IMR-90 (cell line): Measurements from ENCODE around the gene NR4A1. TPM values are rescaled to one million over a fixed set of nuclear protein-coding genes. Genes with fewer than 3 reads are reported as not detected.

ENCODE experiments used
- ATAC-seq: fragments of 200-7000 bp; cut with Tn5 transposase; 2 replicates; pipeline ENCODE4 v1.9.1; 2020; ENCODE audit warnings: low read depth, mild to moderate bottlenecking, moderate library complexity
- BruUV-seq: library from RNA; stranded (reverse); fragments of 400-500 nt; replicated peaks from 2 replicates; lab custom pipeline; 2021; lab: Mats Ljungman, UMichigan
- CTCF ChIA-PET: fragments of 300-600 bp; formaldehyde crosslinking; extraction: SDS; loops from one replicate; lab custom pipeline; 2021; ENCODE audit warnings: antibody characterized with exemption; lab: Yijun Ruan, JAX
- POLR2A ChIA-PET: fragments of 300-600 bp; sonication (Branson Sonifier 250); formaldehyde crosslinking; loops from one replicate; lab custom pipeline; 2022; ENCODE audit warnings: antibody characterized with exemption; ENCODE audit not compliant: unreplicated experiment; lab: Charles Lee
- DNase-seq: peaks from one replicate; pipeline ENCODE4 v3.0.0; 2013
- H2AFZ ChIP-seq: replicated peaks from 2 replicates; pipeline ENCODE3; 2013; ENCODE audit warnings: low read length, mild to moderate bottlenecking; ENCODE audit not compliant: poor library complexity
- H2AK5ac ChIP-seq: 2 replicates; pipeline ENCODE4 v1.6.1; 2013; ENCODE audit warnings: low read depth, low read length, inconsistent platforms
- H2AK9ac ChIP-seq: replicated peaks from 2 replicates; pipeline ENCODE3; 2013; ENCODE audit warnings: mild to moderate bottlenecking, low read depth, low read length, moderate library complexity; ENCODE audit not compliant: poor library complexity
- H2BK120ac ChIP-seq: 2 replicates; pipeline ENCODE4 v1.6.1; 2013; ENCODE audit warnings: low read depth, low read length, inconsistent platforms
- H2BK15ac ChIP-seq: 3 replicates; pipeline ENCODE4 v1.6.1; 2013; ENCODE audit warnings: low read depth, low read length, inconsistent platforms
- H2BK20ac ChIP-seq: 2 replicates; pipeline ENCODE4 v1.6.1; 2013; ENCODE audit warnings: low read depth, mild to moderate bottlenecking, inconsistent platforms, low read length, moderate library complexity
- H2BK5ac ChIP-seq: 2 replicates; pipeline ENCODE4 v1.6.1; 2013; ENCODE audit warnings: mild to moderate bottlenecking, low read depth, low read length, inconsistent platforms; ENCODE audit not compliant: poor library complexity, severe bottlenecking
- H3K14ac ChIP-seq: replicated peaks from 2 replicates; pipeline ENCODE4 v1.6.1; 2013; ENCODE audit warnings: low read depth, low read length, inconsistent platforms
- H3K18ac ChIP-seq: 2 replicates; pipeline ENCODE4 v1.6.1; 2013; ENCODE audit warnings: low read depth, low read length, control low read depth
- H3K23ac ChIP-seq: 2 replicates; pipeline ENCODE4 v1.6.1; 2013; ENCODE audit warnings: low read depth, low read length, inconsistent platforms
- H3K27ac ChIP-seq: 2 replicates; pipeline ENCODE4 v1.5.1; 2013; ENCODE audit warnings: mild to moderate bottlenecking, control low read depth, low read length; ENCODE audit not compliant: insufficient read depth
- H3K27me3 ChIP-seq: 2 replicates; pipeline ENCODE4 v1.6.1; 2013; ENCODE audit warnings: low read length; ENCODE audit not compliant: control insufficient read depth, insufficient read depth
- H3K36me3 ChIP-seq: 2 replicates; pipeline ENCODE4 v1.6.1; 2013; ENCODE audit warnings: low read length, mixed read lengths; ENCODE audit not compliant: control insufficient read depth, insufficient read depth
- H3K4ac ChIP-seq: 2 replicates; pipeline ENCODE4 v1.6.1; 2013; ENCODE audit warnings: low read depth, low read length, inconsistent platforms
- H3K4me1 ChIP-seq: 2 replicates; pipeline ENCODE4 v1.6.1; 2013; ENCODE audit warnings: low read length, mixed read lengths; ENCODE audit not compliant: control insufficient read depth, insufficient read depth
- H3K4me2 ChIP-seq: 2 replicates; pipeline ENCODE4 v1.6.1; 2013; ENCODE audit warnings: low read depth, mild to moderate bottlenecking, control low read depth, low read length, moderate library complexity
- H3K4me3 ChIP-seq: 2 replicates; pipeline ENCODE4 v1.5.1; 2013; ENCODE audit warnings: low read depth, mild to moderate bottlenecking, control low read depth, low read length, moderate library complexity; ENCODE audit not compliant: insufficient read depth
- H3K56ac ChIP-seq: 2 replicates; pipeline ENCODE4 v1.6.1; 2013; ENCODE audit warnings: low read length, inconsistent platforms; ENCODE audit not compliant: insufficient read depth; ENCODE audit errors: extremely low read depth
- H3K79me1 ChIP-seq, 2 experiments: 2 replicates each; pipeline ENCODE4 v1.6.1; 2013; ENCODE audit warnings: low read length in 2 of 2, inconsistent platforms in 1 of 2, low read depth in 1 of 2
- H3K9ac ChIP-seq: 2 replicates; pipeline ENCODE4 v1.6.1; 2013; ENCODE audit warnings: low read depth, low read length, control low read depth
- H3K9me1 ChIP-seq: 2 replicates; pipeline ENCODE4 v1.6.1; 2013; ENCODE audit warnings: low read length, inconsistent platforms; ENCODE audit not compliant: insufficient read depth
- H3K9me3 ChIP-seq: 2 replicates; pipeline ENCODE4 v1.6.1; 2013; ENCODE audit warnings: low read length; ENCODE audit not compliant: control insufficient read depth, insufficient read depth
- H4K20me1 ChIP-seq: 2 replicates; pipeline ENCODE4 v1.6.1; 2013; ENCODE audit warnings: low read length, inconsistent platforms; ENCODE audit not compliant: insufficient read depth
- H4K5ac ChIP-seq: 2 replicates; pipeline ENCODE4 v1.6.1; 2013; ENCODE audit warnings: mild to moderate bottlenecking, low read depth, low read length, control low read depth
- H4K8ac ChIP-seq, 2 experiments: 2 replicates each; pipeline ENCODE4 v1.6.1; 2013; ENCODE audit warnings: low read depth in 2 of 2, low read length in 2 of 2, control low read depth in 1 of 2, inconsistent platforms in 1 of 2
- H4K91ac ChIP-seq: 2 replicates; pipeline ENCODE4 v1.6.1; 2013; ENCODE audit warnings: low read depth, low read length, inconsistent platforms; ENCODE audit not compliant: insufficient read depth
- BHLHE40 ChIP-seq: fragments of 150-350 bp; IDR thresholded peaks from 2 replicates; pipeline ENCODE4 v1.6.1; 2016; ENCODE audit warnings: mild to moderate bottlenecking, low read depth, low read length
- CHD1 ChIP-seq: IDR thresholded peaks from 2 replicates; pipeline ENCODE4 v1.6.1; 2012; ENCODE audit warnings: low read depth, low read length, improper control_type of control experiment
- FOS ChIP-seq: fragments of 150-350 bp; IDR thresholded peaks from 2 replicates; pipeline ENCODE4 v1.6.1; 2016; ENCODE audit warnings: low read depth, low read length
- MAFK ChIP-seq: IDR thresholded peaks from 2 replicates; pipeline ENCODE4 v1.6.1; 2012; ENCODE audit warnings: low read depth, low read length, improper control_type of control experiment
- MAZ ChIP-seq: IDR thresholded peaks from 2 replicates; pipeline ENCODE4 v1.6.1; 2012; ENCODE audit warnings: low read depth, mild to moderate bottlenecking, low read length, improper control_type of control experiment, moderate library complexity, borderline replicate concordance
- MXI1 ChIP-seq: IDR thresholded peaks from 2 replicates; pipeline ENCODE4 v1.6.1; 2012; ENCODE audit warnings: low read depth, mild to moderate bottlenecking, low read length, moderate library complexity, borderline replicate concordance
- NFE2L2 ChIP-seq: fragments of 150-350 bp; IDR thresholded peaks from 2 replicates; pipeline ENCODE4 v1.6.1; 2016; ENCODE audit warnings: low read depth, mild to moderate bottlenecking, low read length
- POLR2A ChIP-seq: IDR thresholded peaks from 2 replicates; pipeline ENCODE4 v1.6.1; 2012; ENCODE audit warnings: mild to moderate bottlenecking, low read depth, low read length
- RAD21 ChIP-seq: IDR thresholded peaks from 2 replicates; pipeline ENCODE4 v1.6.1; 2012; ENCODE audit warnings: low read length, improper control_type of control experiment
- RCOR1 ChIP-seq: IDR thresholded peaks from 2 replicates; pipeline ENCODE4 v1.6.1; 2012; ENCODE audit warnings: mild to moderate bottlenecking, low read length, improper control_type of control experiment; ENCODE audit not compliant: insufficient replicate concordance
- RFX5 ChIP-seq: IDR thresholded peaks from 2 replicates; pipeline ENCODE4 v1.8.0; 2012; ENCODE audit warnings: low read depth, mild to moderate bottlenecking, low read length, moderate library complexity
- SMC3 ChIP-seq: fragments of 150-350 bp; IDR thresholded peaks from 2 replicates; pipeline ENCODE4 v1.6.1; 2016; ENCODE audit warnings: low read depth, mild to moderate bottlenecking, antibody characterized with exemption, low read length, moderate library complexity
- WGBS, 2 experiments: methylation state at CpG; one replicate each; pipeline versions ENCODE4 v1.1.5 to v1.1.7; 2013; ENCODE audit warnings: missing lambda C conversion rate in 2 of 2; ENCODE audit not compliant: insufficient read length in 1 of 2; ENCODE audit errors: extremely low coverage in 2 of 2; 5-methylcytosine and 5-hydroxymethylcytosine counted together
- dilution Hi-C: fragments of 300-500 bp; cut with HindIII; formaldehyde crosslinking; loops from one replicate; pipeline ENCODE4 v1.14.3; 2018; ENCODE audit warnings: low sequenced_read_pairs; ENCODE audit not compliant: unreplicated experiment
- in situ Hi-C: fragments of 300-500 bp; cut with MboI; formaldehyde crosslinking; loops from 3 replicates; pipeline ENCODE4 v1.14.3; 2019; ENCODE audit warnings: low sequenced_read_pairs, inconsistent platforms, mixed read lengths
- intact Hi-C: fragments of 100-400 bp; cut with micrococcal nuclease; formaldehyde crosslinking; loops from 2 replicates; pipeline ENCODE4 v1.10.0; 2022
- polyA plus RNA-seq, 3 experiments: library from polyadenylated mRNA; depleted of rRNA; stranded (reverse); fragments of >200 nt; gene quantifications; 2 replicates each; pipeline ENCODE4 v1.2.3, GENCODE V29; 2012; ENCODE audit warnings: low replicate concordance in 1 of 3
- total RNA-seq: library from RNA; depleted of rRNA; stranded (reverse); fragments of >200 nt; gene quantifications from 2 replicates; pipeline ENCODE4 v1.2.3, GENCODE V29; 2012
- TF ChIP-seq, protein P1 (sequence below): fragments of 150-350 bp; IDR thresholded peaks from 2 replicates; pipeline ENCODE4 v1.6.1; 2017; ENCODE audit warnings: mild to moderate bottlenecking, antibody characterized with exemption, low read length, low read depth
- TF ChIP-seq, protein P2 (sequence below): conservative IDR thresholded peaks from 2 replicates; pipeline ENCODE4 v1.5.1; 2012; ENCODE audit warnings: mild to moderate bottlenecking, low read depth, low read length, improper control_type of control experiment

The NR4A1 gene
- total and polyA plus RNA-seq, 2 of the 4 experiments (the other 2 are of a cell fraction), result 6.6 to 34.1 TPM

DNA sequence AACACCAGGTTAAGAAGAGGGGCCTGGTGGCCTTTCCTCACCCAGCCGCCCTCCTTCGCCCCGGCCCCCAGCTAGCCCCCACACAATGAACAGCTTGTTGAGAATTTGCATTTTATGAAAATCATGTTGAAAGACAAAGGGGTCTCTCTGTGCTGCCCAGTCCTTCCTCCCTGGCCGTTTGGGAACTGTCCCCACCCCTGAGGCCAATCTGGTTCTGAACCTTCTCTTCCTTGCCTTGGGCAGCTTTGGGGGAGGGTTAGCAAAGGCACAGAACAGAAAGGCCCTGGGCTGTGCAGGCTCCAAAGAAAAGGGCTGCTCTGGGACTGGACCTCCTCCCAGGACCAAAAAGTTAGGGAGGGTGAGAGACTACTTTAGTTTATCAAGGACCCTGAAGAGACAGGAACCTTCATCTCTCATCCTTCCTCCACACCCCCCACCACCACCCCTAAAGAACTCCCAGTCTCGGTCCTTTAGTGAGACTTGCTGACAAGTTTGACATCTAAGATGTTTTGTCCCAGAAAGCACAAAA, 43.2 kb upstream of the NR4A1 start:
- Histone ChIP-seq H3K9me3 (no peaks in the 10 kb centered on the region), H2AFZ (no peak overlapping the region), H3K4me2 (peak overlapping the region; percentile 69), H3K18ac (no peak overlapping the region), H4K5ac (no peak overlapping the region), H3K9ac (peak overlapping the region; percentile 74), H3K79me1 (peaks cover 3 to 36% of the 10 kb centered on the region in 2 experiments; a peak in 3 of 4 replicates), H4K20me1 (no peaks in the 10 kb centered on the region; the same call in 1 of the 2 replicates), H3K14ac (peak overlapping the region; percentile 52), H3K23ac (peak overlapping the region; percentile 65; the same call in 1 of the 2 replicates), H3K4me1 (peaks cover 18% of the 10 kb centered on the region), H4K91ac (no peak overlapping the region; the same call in 1 of the 2 replicates), H2BK120ac (no peak overlapping the region), H2BK20ac (no peak overlapping the region), H2BK5ac (no peak overlapping the region), H3K4me3 (peak overlapping the region; percentile 59), H3K9me1 (peaks cover 21% of the 10 kb centered on the region), H3K27me3 (no peaks in the 10 kb centered on the region), H2AK5ac (0 out of 2 replicates have a peak overlapping the region, but pooled peaks have one; percentile 28), H2BK15ac (no peak overlapping the region), H3K36me3 (peaks cover 17% of the 10 kb centered on the region; the same call in 1 of the 2 replicates), H2AK9ac (peak overlapping the region; percentile 87), H3K4ac (peak overlapping the region; percentile 33; the same call in 1 of the 2 replicates), H3K56ac (peak overlapping the region; percentile 12; the same call in 1 of the 2 replicates), H4K8ac (peak overlapping the region in 1 of 2 experiments; percentile 26; a peak in 1 of 4 replicates), H3K27ac (no peak overlapping the region)
- DNase-seq (no peak), ATAC-seq (no peak)
- intact Hi-C loops (no loop called here), dilution Hi-C loops (no loop called here), in situ Hi-C loops (no loop called here)
- no peak for TF ChIP-seq SMC3
- TF ChIP-seq MXI1, result no peak
- TF ChIP-seq, protein P1, sequence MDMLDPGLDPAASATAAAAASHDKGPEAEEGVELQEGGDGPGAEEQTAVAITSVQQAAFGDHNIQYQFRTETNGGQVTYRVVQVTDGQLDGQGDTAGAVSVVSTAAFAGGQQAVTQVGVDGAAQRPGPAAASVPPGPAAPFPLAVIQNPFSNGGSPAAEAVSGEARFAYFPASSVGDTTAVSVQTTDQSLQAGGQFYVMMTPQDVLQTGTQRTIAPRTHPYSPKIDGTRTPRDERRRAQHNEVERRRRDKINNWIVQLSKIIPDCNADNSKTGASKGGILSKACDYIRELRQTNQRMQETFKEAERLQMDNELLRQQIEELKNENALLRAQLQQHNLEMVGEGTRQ, result no peak
- TF ChIP-seq NFE2L2, result no peak
- TF ChIP-seq BHLHE40, result no peak
- TF ChIP-seq CHD1, result no peak
- TF ChIP-seq MAZ, result no peak
- TF ChIP-seq RAD21, result no peak
- TF ChIP-seq, protein P2, sequence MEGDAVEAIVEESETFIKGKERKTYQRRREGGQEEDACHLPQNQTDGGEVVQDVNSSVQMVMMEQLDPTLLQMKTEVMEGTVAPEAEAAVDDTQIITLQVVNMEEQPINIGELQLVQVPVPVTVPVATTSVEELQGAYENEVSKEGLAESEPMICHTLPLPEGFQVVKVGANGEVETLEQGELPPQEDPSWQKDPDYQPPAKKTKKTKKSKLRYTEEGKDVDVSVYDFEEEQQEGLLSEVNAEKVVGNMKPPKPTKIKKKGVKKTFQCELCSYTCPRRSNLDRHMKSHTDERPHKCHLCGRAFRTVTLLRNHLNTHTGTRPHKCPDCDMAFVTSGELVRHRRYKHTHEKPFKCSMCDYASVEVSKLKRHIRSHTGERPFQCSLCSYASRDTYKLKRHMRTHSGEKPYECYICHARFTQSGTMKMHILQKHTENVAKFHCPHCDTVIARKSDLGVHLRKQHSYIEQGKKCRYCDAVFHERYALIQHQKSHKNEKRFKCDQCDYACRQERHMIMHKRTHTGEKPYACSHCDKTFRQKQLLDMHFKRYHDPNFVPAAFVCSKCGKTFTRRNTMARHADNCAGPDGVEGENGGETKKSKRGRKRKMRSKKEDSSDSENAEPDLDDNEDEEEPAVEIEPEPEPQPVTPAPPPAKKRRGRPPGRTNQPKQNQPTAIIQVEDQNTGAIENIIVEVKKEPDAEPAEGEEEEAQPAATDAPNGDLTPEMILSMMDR, result no peak
- TF ChIP-seq FOS, result no peak
- TF ChIP-seq RFX5, result no peak
- TF ChIP-seq POLR2A, result no peak
- no peak for TF ChIP-seq RCOR1
- no peak for TF ChIP-seq MAFK
- whole genome bisulfite sequencing, 2 experiments, result no CpG with 5 or more reads among the region's 5 CpGs
- no TSS peak for BruUV-seq
- POLR2A ChIA-PET, result no interaction called here
- CTCF ChIA-PET, result interaction anchor here (7.8 kb wide), 1 partner anchor 14 kb away, joined by 128 read pairs; no protein-coding TSS in a partner anchor
